Ovary (tissue), 9 donors: Measurements from ENCODE around the gene MGA. TPM values are rescaled to one million over a fixed set of nuclear protein-coding genes. Genes with fewer than 3 reads are reported as not detected.

Experiments
- DNase-seq, 5 donors: peaks; one replicate each; pipeline ENCODE4 v3.0.0-alpha.2; 2019 to 2020
- H3K27ac ChIP-seq, 2 donors: fragments of 200-600 bp; one replicate each; pipeline versions ENCODE4 v1.5.1 to v1.8.0; 2019 to 2022
- H3K27me3 ChIP-seq: fragments of 200-600 bp; one replicate; pipeline ENCODE4 v1.8.0; 2022
- H3K36me3 ChIP-seq: fragments of 200-600 bp; sonication (generic); one replicate; pipeline ENCODE4 v1.5.1; 2019
- H3K4me1 ChIP-seq: one replicate; pipeline ENCODE4 v1.8.1; 2013; ENCODE audit warnings: mild to moderate bottlenecking, moderate library complexity; ENCODE audit not compliant: insufficient read depth
- H3K4me3 ChIP-seq: fragments of 200-600 bp; sonication (generic); one replicate; pipeline ENCODE4 v1.5.1; 2017
- H3K9me3 ChIP-seq, 2 donors: fragments of 200-600 bp in 1 of 2; sonication (generic) in 1 of 2; one replicate each; pipeline versions ENCODE4 v1.5.1 to v1.8.1; 2013 to 2019; ENCODE audit warnings: mild to moderate bottlenecking in 1 of 2, moderate library complexity in 1 of 2
- EP300 ChIP-seq: sonication (generic); formaldehyde crosslinking; IDR thresholded peaks from one replicate; pipeline ENCODE4 v1.6.1; 2017; ENCODE audit warnings: antibody characterized with exemption
- POLR2A ChIP-seq: fragments of 450-650 bp; IDR thresholded peaks from one replicate; pipeline ENCODE4 v1.6.1; 2017; ENCODE audit warnings: antibody characterized with exemption, mild to moderate bottlenecking, moderate library complexity
- WGBS, 3 donors: extraction: QIAGEN DNeasy Blood & Tissue Kit in 1 of 3; methylation state at CpG; one replicate each; pipeline versions ENCODE4 v1.1.5 to v1.1.7; 2013 to 2017; 5-methylcytosine and 5-hydroxymethylcytosine counted together
- intact Hi-C, 4 donors: fragments of 100-400 bp; cut with DNase I; formaldehyde crosslinking; loops; one replicate each; pipeline versions ENCODE4 v1.11.0 to v1.15.1; 2022 to 2023
- polyA plus RNA-seq, 2 donors: library from polyadenylated mRNA; stranded (reverse); fragments of 200-250 nt in 1 of 2; fragments of 350-450 nt in 1 of 2; fragmentation: Illumina TruSeq in 1 of 2; extraction: RNeasy Lipid Tissue Mini Kit (QIAGEN cat#74804) in 1 of 2; gene quantifications; one replicate each; pipeline ENCODE4 v1.2.3, GENCODE V29; 2013 to 2014
- total RNA-seq, 7 donors: library from RNA; depleted of rRNA in 2 of 7; stranded (reverse); fragments of >200 nt in 2 of 7; fragmentation: NEBNext Ultra II Directional in 3 of 7; extraction: Animal tissue kit (Norgen Biotek cat#: 25700) in 3 of 7; gene quantifications; one replicate each; pipeline versions ENCODE4 v1.1.0 to v1.2.4, GENCODE V29; 2016 to 2023
- TF ChIP-seq, protein P1 (sequence below), 3 donors: fragments of 450-650 bp in 2 of 3; fragments of 200-600 bp in 1 of 3; IDR thresholded peaks; one replicate each; pipeline versions ENCODE4 v1.5.1 to v1.8.0; 2016 to 2022; ENCODE audit warnings: antibody characterized with exemption in 3 of 3, mild to moderate bottlenecking in 1 of 3
- donor health status: DM: no; HTN: no; CAD: no; lungs with moderate emphysema.
- donor health status: DM: no; HTN: no; CAD: no.
- donor health status: Bipolar disorder and iron deficiency.
- donor health status: DM: yes; HTN: yes; CAD: no.
- donor health status: DM: no; HTN: no; CAD: no.
- donor health status: DM: yes; HTN: yes; CAD: no.

MGA gene
- total and polyA plus RNA-seq, 9 donors = 7.1 to 90.2 (median 60.9) TPM

DNA sequence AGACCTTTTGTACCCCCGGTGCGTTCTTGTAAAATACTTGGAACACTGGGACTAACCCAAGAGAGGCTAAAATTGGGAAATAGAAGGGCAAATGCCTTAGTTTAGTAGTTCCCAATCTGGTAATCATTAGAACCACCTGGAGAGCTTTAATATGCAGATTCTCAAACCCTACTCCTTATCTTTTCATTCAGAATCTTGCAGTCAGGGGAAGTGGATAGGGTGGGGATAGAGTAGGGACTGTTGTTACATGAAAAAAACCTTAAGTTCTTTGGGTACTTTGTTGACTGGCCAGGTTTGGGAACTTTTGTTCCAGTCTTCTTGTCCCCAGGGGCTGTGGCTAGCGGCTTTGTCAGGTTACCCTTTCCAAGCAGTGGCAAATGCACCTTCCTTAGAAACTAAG is 130.0 kb downstream of the MGA start:
- intact Hi-C loops = no loop called here
- no peak for DNase-seq
- Histone ChIP-seq H3K9me3 (no peaks in the 10 kb centered on the region), H3K27me3 (no peaks in the 10 kb centered on the region), H3K27ac (no peak overlapping the region), H3K4me1 (peaks cover 24% of the 10 kb centered on the region), H3K4me3 (no peak overlapping the region), H3K36me3 (no peaks in the 10 kb centered on the region)
- WGBS, 3 donors = 92 to 95% (median 95%) methylated on average over 3 of the region's 3 CpGs
- no peak for TF ChIP-seq EP300
- TF ChIP-seq, protein P1, sequence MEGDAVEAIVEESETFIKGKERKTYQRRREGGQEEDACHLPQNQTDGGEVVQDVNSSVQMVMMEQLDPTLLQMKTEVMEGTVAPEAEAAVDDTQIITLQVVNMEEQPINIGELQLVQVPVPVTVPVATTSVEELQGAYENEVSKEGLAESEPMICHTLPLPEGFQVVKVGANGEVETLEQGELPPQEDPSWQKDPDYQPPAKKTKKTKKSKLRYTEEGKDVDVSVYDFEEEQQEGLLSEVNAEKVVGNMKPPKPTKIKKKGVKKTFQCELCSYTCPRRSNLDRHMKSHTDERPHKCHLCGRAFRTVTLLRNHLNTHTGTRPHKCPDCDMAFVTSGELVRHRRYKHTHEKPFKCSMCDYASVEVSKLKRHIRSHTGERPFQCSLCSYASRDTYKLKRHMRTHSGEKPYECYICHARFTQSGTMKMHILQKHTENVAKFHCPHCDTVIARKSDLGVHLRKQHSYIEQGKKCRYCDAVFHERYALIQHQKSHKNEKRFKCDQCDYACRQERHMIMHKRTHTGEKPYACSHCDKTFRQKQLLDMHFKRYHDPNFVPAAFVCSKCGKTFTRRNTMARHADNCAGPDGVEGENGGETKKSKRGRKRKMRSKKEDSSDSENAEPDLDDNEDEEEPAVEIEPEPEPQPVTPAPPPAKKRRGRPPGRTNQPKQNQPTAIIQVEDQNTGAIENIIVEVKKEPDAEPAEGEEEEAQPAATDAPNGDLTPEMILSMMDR (IDR thresholded peaks at IDR 0.05) = no peak
- no peak for TF ChIP-seq POLR2A

DNA sequence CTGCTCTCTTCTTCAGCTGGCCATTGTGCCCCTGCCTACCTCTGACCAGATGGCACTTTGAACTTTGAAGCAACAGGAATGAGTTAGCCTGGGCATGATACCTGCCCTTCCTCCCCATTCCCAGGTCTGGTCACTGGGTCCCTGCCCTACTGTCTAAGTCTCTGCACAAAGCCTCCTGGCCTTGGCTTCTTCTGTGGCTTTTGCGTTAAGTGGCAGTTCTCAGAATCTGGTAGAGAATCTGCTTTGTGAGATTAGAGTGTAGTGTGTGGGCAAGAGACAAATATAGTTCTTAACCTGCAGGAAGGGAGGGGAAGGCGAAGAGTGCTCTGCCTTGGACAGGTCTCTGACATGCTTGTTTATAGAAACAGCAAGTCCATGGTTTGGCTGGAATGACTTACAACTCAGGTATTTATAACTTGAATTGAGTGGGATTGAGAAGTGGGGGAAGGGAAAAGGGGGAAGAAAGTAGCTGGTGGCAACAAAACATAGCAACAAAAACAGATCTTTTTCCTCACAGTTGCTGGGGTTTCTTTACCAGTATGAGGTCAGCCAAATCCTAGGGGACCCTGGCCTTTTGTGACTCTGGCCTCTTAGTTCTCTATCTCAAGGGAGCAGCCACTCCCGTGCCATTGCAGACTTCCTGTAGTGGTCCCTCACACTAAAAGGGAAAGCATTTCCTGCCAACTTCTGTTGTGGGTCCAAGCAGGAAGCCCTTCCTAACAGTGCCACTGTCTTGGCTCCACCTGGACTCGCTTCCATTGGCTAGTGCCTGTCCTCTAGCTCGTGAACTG is 130.7 kb downstream of the MGA start:
- H3K27me3 ChIP-seq = no peaks in the 10 kb centered on the region
- WGBS, 3 donors = 71 to 75% (median 74%) methylated on average over 5 of the region's 5 CpGs
- no peak overlapping the region for H3K27ac ChIP-seq
- no peaks in the 10 kb centered on the region for H3K36me3 ChIP-seq
- no peak for DNase-seq
- intact Hi-C loops = no loop called here
- H3K4me3 ChIP-seq = no peak overlapping the region
- H3K9me3 ChIP-seq = no peaks in the 10 kb centered on the region
- TF ChIP-seq, protein P1 (IDR thresholded peaks at IDR 0.05) = no peak
- TF ChIP-seq POLR2A (no peak), EP300 (no peak)
- H3K4me1 ChIP-seq = peaks cover 27% of the 10 kb centered on the region

DNA sequence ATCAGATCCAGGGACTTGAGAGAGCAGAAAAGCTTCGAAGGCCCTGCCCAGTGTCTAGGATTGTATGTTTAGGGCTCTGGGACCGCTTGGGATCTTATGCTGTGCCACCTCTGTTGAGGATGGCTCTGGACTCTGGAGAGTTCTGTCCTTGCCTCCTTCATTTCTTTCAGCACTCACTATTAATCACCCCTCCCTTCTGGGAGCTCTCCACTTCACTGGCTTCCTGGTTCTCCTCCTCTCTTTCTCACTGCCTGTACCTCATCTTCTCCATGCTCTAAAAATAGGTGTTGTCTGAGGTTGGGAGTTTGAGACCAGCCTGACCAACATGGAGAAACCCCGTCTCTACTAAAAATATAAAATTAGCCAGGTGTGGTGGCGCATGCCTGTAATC is 131.3 kb downstream of the MGA start:
- WGBS, 3 donors = 89 to 96% (median 90%) methylated on average over 4 of the region's 4 CpGs
- H3K4me3 ChIP-seq = no peak overlapping the region
- intact Hi-C loops = no loop called here
- H3K27me3 ChIP-seq = no peaks in the 10 kb centered on the region
- no peak overlapping the region for H3K27ac ChIP-seq
- H3K4me1 ChIP-seq = peaks cover 30% of the 10 kb centered on the region
- DNase-seq = no peak
- no peaks in the 10 kb centered on the region for H3K36me3 ChIP-seq
- H3K9me3 ChIP-seq = no peaks in the 10 kb centered on the region
- TF ChIP-seq, protein P1 (IDR thresholded peaks at IDR 0.05) = no peak
- TF ChIP-seq EP300 = no peak

DNA sequence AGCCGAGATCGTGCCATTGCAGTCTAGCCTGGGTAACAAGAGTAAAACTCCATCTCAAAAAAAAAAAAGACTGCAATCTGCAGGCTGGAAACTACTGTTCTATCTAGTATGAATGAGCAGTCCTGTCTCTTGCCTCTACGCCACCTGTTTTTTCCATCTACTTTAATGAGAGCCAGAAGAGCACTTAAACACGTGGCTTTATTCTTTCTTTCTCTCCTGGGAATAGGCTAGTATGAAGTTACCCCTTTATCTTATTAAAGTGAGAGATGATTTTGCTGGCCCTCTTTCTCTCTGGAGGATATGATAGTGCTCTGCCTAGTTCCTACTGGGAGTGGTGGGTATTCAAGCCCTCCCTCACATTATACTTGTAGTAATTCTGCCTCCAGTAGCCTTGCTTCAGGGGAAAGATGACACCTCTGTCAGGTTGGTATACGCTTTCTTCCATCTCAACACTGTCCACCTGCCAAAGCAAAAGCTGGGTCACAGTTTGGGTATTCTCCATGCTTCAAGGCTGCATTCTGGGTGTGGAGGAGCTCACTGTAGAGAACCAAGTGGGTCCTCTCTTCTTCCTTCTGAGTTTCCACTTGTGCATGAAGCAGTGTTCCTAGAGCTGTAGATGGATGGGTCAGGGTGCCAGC is 131.9 kb downstream of the MGA start:
- Histone ChIP-seq H3K27me3 (no peaks in the 10 kb centered on the region), H3K4me3 (no peak overlapping the region), H3K9me3 (no peaks in the 10 kb centered on the region), H3K27ac (no peak overlapping the region), H3K4me1 (peaks cover 31% of the 10 kb centered on the region), H3K36me3 (no peaks in the 10 kb centered on the region)
- no peak for DNase-seq
- TF ChIP-seq, protein P1 (IDR thresholded peaks at IDR 0.05) = no peak
- TF ChIP-seq EP300 (no peak), POLR2A (no peak)
- intact Hi-C loops = no loop called here
- 80 to 86% (median 84%) methylated on average over 5 of the region's 5 CpGs for WGBS, 3 donors
